Left lobe of liver (tissue), 2 donors: ENCODE results near the gene PURA. TPM values are rescaled to one million over a fixed set of nuclear protein-coding genes. Genes with fewer than 3 reads are reported as not detected.

Experiments
- ATAC-seq: fragments of 200-7000 bp; cut with Tn5 transposase; one replicate; pipeline ENCODE4 v1.9.1; 2020; ENCODE audit warnings: mild to moderate bottlenecking, moderate library complexity
- DNase-seq: peaks from one replicate; pipeline ENCODE4 v3.0.0-alpha.2; 2020; ENCODE audit warnings: low spot score
- total RNA-seq: library from RNA; stranded (reverse); gene quantifications from one replicate; pipeline ENCODE4 v1.2.1, GENCODE V29; 2021
- donor health status: DM: no; HTN: no; CAD: no; lungs with moderate emphysema.
- donor health status: DM: no; HTN: yes; CAD: no.

Gene PURA
- total RNA-seq, 1 donor from 2014 or later: 12.7 TPM

GRCh38 chr5:140157032-140157781 lies 43.3 kb downstream of the PURA start:
- ATAC-seq (peak; percentile 99), DNase-seq (peak; percentile 88)

GRCh38 chr5:140159014-140159927 lies 45.4 kb downstream of the PURA start:
- no peak for DNase-seq
- no peak for ATAC-seq

GRCh38 chr5:140162275-140162674 lies 48.4 kb downstream of the PURA start:
- DNase-seq: no peak
- ATAC-seq: no peak

- ATAC-seq (no peak), DNase-seq (no peak)
These were observed 48.9 kb downstream of the PURA start for GRCh38 chr5:140162781-140163180.

- DNase-seq (peak; percentile 64), ATAC-seq (peak; percentile 89)
These were observed 51.4 kb downstream of the PURA start for GRCh38 chr5:140165101-140165922.

GRCh38 chr5:140165923-140166270 lies 52.0 kb downstream of the PURA start:
- ATAC-seq (no peak), DNase-seq (no peak)

GRCh38 chr5:140166911-140167310 lies 53.0 kb downstream of the PURA start:
- no peak for DNase-seq
- no peak for ATAC-seq

- DNase-seq (no peak), ATAC-seq (no peak)
These were observed 54.5 kb downstream of the PURA start for GRCh38 chr5:140168371-140168770.

DNA sequence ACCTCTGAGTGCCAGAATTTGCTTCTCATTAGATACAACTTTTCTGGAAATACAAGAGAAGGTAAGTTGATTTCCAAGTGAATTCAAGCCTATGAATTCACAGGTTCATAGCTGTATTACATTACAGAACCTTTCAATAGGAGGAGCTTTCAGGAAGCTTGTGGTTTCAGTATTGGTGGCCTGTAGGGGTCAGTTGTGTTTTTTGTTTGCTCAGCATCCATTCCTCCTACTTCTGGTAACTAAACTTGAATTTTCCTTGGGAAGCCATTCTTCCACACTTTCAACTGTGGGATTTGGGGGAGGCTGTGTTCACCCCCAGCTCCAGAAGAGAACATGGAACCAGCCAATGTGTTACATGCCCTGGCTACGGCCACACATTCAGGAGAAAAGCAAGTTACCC lies 55.5 kb downstream of the PURA start:
- ATAC-seq: peak; percentile 31
- DNase-seq: no peak

GRCh38 chr5:140172483-140172882 lies 58.6 kb downstream of the PURA start:
- DNase-seq: no peak
- ATAC-seq: no peak

DNA sequence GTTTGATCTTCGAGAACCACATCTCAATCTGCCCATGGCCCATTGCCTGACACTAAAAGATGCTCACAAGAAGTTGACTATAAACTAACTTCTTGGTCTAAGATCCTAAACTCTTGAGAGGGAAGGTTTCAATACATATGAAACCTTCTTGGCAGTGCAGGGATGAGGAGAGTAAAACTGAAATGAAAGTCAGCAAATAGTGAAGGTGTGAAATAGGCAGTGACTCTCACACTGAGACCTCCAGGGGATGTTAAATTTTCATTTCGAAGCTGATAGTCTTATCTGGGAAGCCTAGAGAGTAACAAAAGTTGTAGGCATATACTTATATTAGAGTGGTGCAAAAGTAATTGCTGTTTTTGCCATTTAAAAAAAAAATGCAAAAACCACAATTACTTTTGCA lies 60.1 kb downstream of the PURA start:
- ATAC-seq: no peak
- no peak for DNase-seq

- peak; percentile 98 for DNase-seq
- peak; percentile 90 for ATAC-seq
These were observed 60.8 kb downstream of the PURA start, which contains the start of gene CYSTM1 for GRCh38 chr5:140174465-140175366. Gene CYSTM1 (plus strand): TSS chr5:140175188. CDS start chr5:140194466, 19,278 bp downstream.

Other genes with a start within 250 kb of the PURA start
- 0.81 TPM for gene NRG2, start 70.8 kb upstream of the PURA start, total RNA-seq
- gene IGIP, start 11.8 kb downstream of the PURA start, total RNA-seq: 7.0 TPM
- 24.6 TPM for gene CYSTM1, start 61.1 kb downstream of the PURA start, total RNA-seq
- gene PFDN1, start 189.0 kb downstream of the PURA start, total RNA-seq: 11.0 TPM
- 0.70 TPM for gene HBEGF, start 232.5 kb downstream of the PURA start, total RNA-seq
- gene SLC4A9, start 246.1 kb downstream of the PURA start, total RNA-seq: 0.10 TPM